NCI-H774 (cell line): Measurements from ENCODE around the gene ZNF221.

Experiments used
- DNase-seq: peaks from one replicate; lab custom pipeline; 2025; lab: John Stamatoyannopoulos, UW

The ZNF221 gene

DNA sequence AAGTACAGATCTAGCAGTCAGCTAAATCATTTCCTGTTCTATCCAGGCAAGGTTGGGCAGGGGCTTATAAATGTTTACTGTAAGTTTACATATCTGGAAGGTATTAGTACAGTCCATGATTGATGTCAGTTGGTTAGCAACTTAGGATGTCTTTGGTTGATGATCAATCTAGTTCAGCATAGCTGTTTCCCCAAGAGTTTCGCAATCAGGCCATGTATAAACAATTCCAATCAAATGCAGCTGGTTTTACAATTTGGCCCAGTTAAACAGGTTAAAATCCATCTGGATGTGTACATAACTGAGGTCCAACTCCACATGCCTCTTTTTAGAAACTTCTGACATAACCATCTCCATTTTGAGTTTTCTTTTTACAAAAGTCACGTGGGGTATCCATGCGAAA, 6.9 kb downstream of the ZNF221 start:
- DNase-seq = no peak

GRCh38 chr19:43960411-43960810, 9.4 kb downstream of the ZNF221 start:
- DNase-seq = no peak

DNA sequence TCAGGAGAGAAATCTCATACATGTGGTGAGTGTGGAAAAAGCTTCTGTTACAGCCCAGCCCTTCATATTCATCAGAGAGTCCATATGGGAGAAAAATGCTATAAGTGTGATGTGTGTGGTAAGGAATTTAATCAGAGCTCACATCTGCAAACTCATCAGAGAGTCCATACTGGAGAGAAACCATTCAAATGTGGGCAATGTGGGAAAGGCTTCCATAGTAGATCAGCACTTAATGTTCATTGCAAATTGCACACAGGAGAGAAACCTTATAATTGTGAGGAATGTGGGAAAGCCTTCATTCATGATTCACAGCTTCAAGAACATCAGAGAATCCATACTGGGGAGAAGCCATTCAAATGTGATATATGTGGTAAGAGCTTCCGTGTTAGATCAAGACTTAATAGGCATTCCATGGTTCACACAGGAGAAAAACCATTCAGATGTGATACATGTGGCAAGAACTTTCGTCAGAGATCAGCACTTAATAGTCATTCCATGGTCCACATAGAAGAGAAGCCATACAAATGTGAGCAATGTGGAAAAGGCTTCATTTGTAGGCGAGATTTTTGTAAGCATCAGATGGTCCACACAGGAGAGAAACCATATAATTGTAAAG, 15.2 kb downstream of the ZNF221 start:
- no peak for DNase-seq

DNA sequence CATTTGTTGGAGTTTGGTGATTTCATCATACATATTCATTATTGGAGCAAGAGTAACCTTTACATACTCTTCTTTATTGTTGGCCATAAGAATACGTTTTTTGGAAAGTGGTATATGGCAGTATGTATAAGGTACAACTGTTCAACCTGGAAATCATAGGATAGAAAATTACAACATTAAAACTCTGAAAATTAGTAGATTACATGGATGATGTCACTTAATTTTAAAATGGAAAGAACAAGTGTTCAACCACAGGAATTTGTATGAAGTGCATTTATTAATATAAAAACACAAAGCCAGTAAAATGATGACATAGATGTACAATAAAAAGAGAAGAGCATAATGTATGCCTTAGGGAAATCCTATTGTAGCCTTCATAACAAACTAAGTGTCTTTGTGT, 25.7 kb downstream of the ZNF221 start:
- no peak for DNase-seq

DNA sequence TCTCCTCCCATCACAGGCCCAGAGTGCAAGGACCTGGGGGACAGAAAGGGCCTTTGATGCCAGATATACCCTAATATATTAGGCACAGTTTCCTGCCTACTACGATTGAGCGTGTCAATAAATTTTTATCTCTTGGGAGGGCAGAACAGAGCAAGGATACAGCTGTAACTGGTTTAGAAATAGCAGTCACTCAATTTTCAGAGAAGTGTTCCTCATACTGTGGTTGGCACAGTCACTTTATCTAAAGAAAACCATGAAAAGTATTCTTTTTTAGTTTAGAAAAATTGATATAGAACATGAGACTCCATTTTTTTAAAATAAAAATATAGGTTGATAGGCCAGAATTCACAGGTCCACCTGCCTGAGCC, 32.5 kb downstream of the ZNF221 start:
- no peak for DNase-seq

GRCh38 chr19:43983912-43984686, 33.1 kb downstream of the ZNF221 start, which contains the start of gene ZNF155:
ZNF155 (plus strand) TSS chr19:43984188; CDS start chr19:43988544, 4,356 bp downstream.
- DNase-seq = peak; percentile 97

DNA sequence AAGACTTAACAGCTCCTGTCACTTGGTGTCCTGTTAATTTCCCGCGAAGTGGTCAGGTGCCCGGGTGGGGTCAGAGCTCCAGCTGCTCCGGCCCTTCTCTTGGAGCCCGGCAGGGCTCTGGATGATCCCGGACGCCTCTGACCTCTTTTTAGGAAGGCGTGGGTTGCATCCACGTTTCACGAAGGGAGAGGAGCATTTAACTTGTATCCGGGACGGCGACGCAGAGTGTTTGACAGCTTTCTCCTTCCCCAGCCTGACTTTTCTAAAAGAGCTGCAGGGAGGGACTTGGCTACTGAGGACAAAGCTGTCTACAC, 33.6 kb downstream of the ZNF221 start:
- no peak for DNase-seq

DNA sequence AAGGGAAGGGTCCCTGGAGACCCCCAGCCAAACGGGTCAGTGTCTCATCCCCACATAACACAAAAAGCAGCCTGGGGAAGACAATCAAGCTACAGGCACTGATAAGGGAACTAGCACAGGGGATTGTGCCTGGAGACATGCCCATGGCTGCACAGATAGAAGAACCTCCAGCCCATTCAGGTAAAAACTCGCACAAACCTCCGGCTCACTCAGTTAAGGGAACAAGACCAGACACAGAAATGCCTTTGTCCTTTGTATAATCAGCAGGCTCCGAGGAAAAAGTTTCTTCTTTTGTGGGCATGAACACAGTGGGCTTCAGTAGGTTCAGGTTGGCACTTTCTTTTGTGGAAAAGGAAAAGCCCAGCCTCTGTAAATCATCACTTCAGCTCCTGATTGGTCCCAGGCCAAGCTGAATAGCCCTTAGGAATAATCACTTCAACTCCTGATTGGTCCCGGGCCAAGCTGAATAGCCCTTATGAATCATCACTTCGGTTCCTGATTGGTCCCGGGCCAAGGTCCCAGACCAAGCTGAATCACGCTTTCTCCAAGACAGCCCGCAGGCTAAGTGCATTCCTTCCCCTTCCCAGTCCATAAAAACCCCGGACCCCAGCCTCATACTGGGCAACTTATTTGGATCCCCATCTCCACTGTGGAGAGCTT, 46.7 kb downstream of the ZNF221 start:
- no peak for DNase-seq

DNA sequence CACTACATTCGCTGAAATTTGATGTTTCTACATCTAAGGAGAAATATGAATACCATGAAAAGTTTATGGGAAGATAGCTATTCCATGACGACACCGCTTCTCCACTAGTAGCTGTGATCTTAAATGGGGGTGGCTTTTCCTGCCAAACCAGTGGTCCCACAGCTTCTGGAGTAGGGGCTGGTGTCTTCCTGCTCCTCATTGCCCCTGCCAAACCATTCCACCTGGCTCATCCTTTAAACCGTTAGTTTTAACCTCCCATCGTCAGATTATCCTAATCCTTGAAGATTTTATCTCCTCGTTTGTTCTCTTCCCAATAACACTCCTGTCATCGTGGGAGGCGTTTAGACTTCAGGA, 51.2 kb downstream of the ZNF221 start:
- DNase-seq = no peak

GRCh38 chr19:44002566-44003460, 51.8 kb downstream of the ZNF221 start, which contains the start of gene ZNF230:
ZNF230 (plus strand) TSS chr19:44002957; CDS start chr19:44007079, 4,122 bp downstream.
- peak; percentile 92 for DNase-seq

- DNase-seq = no peak
Observed at GRCh38 chr19:44003461-44004009, 52.5 kb downstream of the ZNF221 start.

GRCh38 chr19:44005973-44006372, 54.9 kb downstream of the ZNF221 start:
- no peak for DNase-seq

DNA sequence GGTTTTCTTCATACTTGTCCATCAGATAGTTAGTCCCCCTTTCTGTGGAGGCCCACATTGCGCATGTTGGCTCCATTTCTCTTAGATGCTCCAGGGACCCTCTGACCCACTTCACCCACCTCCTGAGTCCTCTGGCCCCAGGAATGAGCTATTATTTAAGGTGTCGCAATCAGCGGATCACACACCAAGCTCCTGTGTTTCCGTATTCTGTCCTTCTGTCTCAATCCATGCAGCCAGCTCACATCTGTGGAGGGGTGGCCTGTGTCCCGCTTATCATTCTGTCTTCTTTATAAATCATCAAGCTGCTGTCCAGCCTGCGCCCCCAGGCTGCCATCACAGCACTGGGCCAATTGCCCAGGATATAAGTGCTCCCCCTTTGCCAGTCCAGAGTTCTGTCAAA, 56.4 kb downstream of the ZNF221 start:
- no peak for DNase-seq

GRCh38 chr19:44010468-44010867, 59.4 kb downstream of the ZNF221 start:
- no peak for DNase-seq
